Peyer's patch (tissue), 4 donors: ENCODE measurements around the gene PARD3B. TPM values are rescaled to one million over a fixed set of nuclear protein-coding genes. Genes with fewer than 3 reads are reported as not detected.
"Not testable (repeated sequence)": the region's sequence is repeated elsewhere in the genome, so short reads cannot be mapped to it uniquely, and the experiment has no call there.

Source experiments
- DNase-seq, 3 donors: peaks; one replicate each; pipeline ENCODE4 v3.0.0-alpha.2; 2017 to 2019
- H3K27ac ChIP-seq, 4 donors: fragments of 200-600 bp; sonication (generic); one replicate each; pipeline ENCODE4 v1.5.1; 2016 to 2019
- H3K27me3 ChIP-seq, 2 donors: fragments of 200-600 bp; sonication (generic); one replicate each; pipeline ENCODE4 v1.5.1; 2019
- H3K36me3 ChIP-seq, 3 donors: fragments of 200-600 bp; sonication (generic); one replicate each; pipeline ENCODE4 v1.5.1; 2016 to 2019
- H3K4me1 ChIP-seq, 4 donors: fragments of 200-600 bp; sonication (generic); one replicate each; pipeline ENCODE4 v1.5.1; 2016 to 2019
- H3K4me3 ChIP-seq, 4 donors: fragments of 200-600 bp; sonication (generic); 1 replicate in 3 of 4; 2 replicates in 1 of 4; pipeline ENCODE4 v1.5.1; 2016 to 2019; ENCODE audit warnings: mild to moderate bottlenecking in 1 of 4
- H3K9me3 ChIP-seq, 4 donors: fragments of 200-600 bp; sonication (generic); one replicate each; pipeline ENCODE4 v1.5.1; 2016 to 2019; ENCODE audit warnings: mild to moderate bottlenecking in 1 of 4
- CTCF ChIP-seq, 6 experiments: fragments of 450-650 bp in 4 of 6; fragments of 200-600 bp in 2 of 6; sonication (generic) in 1 of 6; IDR thresholded peaks; one replicate each; pipeline ENCODE4 v1.5.1; 2017 to 2019; ENCODE audit warnings: antibody characterized with exemption in 6 of 6, mild to moderate bottlenecking in 3 of 6, moderate library complexity in 1 of 6
- POLR2A ChIP-seq, 2 donors: fragments of 450-650 bp; IDR thresholded peaks; one replicate each; pipeline ENCODE4 v1.5.1; 2017; ENCODE audit warnings: antibody characterized with exemption in 2 of 2, mild to moderate bottlenecking in 2 of 2, moderate library complexity in 2 of 2
- total RNA-seq, 4 donors: library from RNA; depleted of rRNA; stranded (reverse); fragments of >200 nt; gene quantifications; one replicate each; pipeline ENCODE4 v1.1.0, GENCODE V29; 2016

The PARD3B gene
- total RNA-seq, 4 donors from 2014 or later, result 19.6 to 52.0 (median 40.6) TPM

GRCh38 chr2:205481861-205482260, 936.6 kb downstream of the PARD3B start:
- H3K9me3 ChIP-seq, result no peaks in the 10 kb centered on the region
- peaks cover 0 to 7% (median 0%) of the 10 kb centered on the region in 4 donors for H3K4me1 ChIP-seq
- TF ChIP-seq CTCF (IDR thresholded peaks at IDR 0.05), result no peak
- TF ChIP-seq POLR2A (IDR thresholded peaks at IDR 0.05), result no peak
- DNase-seq, result no peak
- no peaks in the 10 kb centered on the region for H3K36me3 ChIP-seq
- no peak overlapping the region for H3K4me3 ChIP-seq
- no peaks in the 10 kb centered on the region for H3K27me3 ChIP-seq
- no peak overlapping the region for H3K27ac ChIP-seq

- Histone ChIP-seq H3K27me3 (no peaks in the 10 kb centered on the region), H3K4me1 (peaks cover 0 to 3% (median 0%) of the 10 kb centered on the region in 4 donors), H3K4me3 (no peak overlapping the region), H3K27ac (no peak overlapping the region), H3K9me3 (no peaks in the 10 kb centered on the region), H3K36me3 (no peaks in the 10 kb centered on the region)
- TF ChIP-seq POLR2A (IDR thresholded peaks at IDR 0.05) (no peak), CTCF (IDR thresholded peaks at IDR 0.05) (no peak)
- no peak for DNase-seq
Observed at GRCh38 chr2:205482399-205483081, 937.3 kb downstream of the PARD3B start.

- H3K4me1 ChIP-seq, result no peaks in the 10 kb centered on the region
- no peak overlapping the region for H3K27ac ChIP-seq
- no peaks in the 10 kb centered on the region for H3K27me3 ChIP-seq
- no peak for DNase-seq
- H3K36me3 ChIP-seq, result no peaks in the 10 kb centered on the region
- H3K9me3 ChIP-seq, result no peaks in the 10 kb centered on the region
- TF ChIP-seq CTCF (IDR thresholded peaks at IDR 0.05) (no peak), POLR2A (IDR thresholded peaks at IDR 0.05) (no peak)
- no peak overlapping the region for H3K4me3 ChIP-seq
Observed at GRCh38 chr2:205483095-205483494, 937.8 kb downstream of the PARD3B start.

DNA sequence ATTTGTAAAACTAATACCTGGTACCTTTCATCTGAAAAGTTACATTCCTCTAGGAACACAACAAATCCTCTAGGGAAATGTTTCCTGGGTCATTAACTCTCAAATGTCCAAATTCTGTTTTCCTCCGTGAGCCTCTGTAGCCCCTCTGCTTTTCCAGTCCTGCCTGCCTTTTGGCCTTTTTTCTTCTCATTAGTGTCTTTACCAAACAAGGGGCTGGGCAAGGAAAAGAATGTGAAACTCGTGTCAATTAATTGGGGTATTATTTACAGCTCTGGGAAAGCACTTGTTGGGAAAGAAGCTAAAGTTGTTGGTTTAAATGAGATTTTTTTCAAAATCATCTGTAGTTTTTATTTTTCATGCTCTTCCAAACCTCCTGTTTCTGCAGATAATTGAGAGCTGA, 938.9 kb downstream of the PARD3B start:
- no peak overlapping the region for H3K4me3 ChIP-seq
- no peak for DNase-seq
- no peaks in the 10 kb centered on the region for H3K9me3 ChIP-seq
- H3K27ac ChIP-seq, result no peak overlapping the region
- no peaks in the 10 kb centered on the region for H3K27me3 ChIP-seq
- no peaks in the 10 kb centered on the region for H3K36me3 ChIP-seq
- TF ChIP-seq CTCF (IDR thresholded peaks at IDR 0.05) (no peak), POLR2A (IDR thresholded peaks at IDR 0.05) (no peak)
- no peaks in the 10 kb centered on the region for H3K4me1 ChIP-seq

DNA sequence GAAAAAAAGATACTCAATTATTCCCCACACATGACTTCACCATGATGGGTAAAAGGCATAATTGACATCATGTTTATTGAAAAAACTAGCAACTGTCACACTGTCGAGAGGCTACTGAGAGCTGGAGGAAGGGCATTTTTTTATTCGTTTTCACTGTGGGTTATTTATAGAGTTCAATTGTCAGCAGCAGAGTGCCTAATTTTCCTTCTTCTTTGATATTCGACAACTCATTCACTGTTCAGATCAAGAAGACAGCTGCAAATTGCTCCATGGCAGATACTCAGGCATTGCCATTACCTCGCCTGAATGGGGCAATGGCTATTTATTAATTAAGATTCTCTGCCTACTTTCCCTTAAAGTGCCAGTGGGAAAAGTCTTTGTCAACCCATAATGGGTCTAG, 939.5 kb downstream of the PARD3B start:
- no peak for DNase-seq
- no peak overlapping the region for H3K4me3 ChIP-seq
- TF ChIP-seq CTCF (IDR thresholded peaks at IDR 0.05) (no peak), POLR2A (IDR thresholded peaks at IDR 0.05) (no peak)
- no peak overlapping the region for H3K27ac ChIP-seq
- H3K36me3 ChIP-seq, result no peaks in the 10 kb centered on the region
- no peaks in the 10 kb centered on the region for H3K9me3 ChIP-seq
- H3K4me1 ChIP-seq, result no peaks in the 10 kb centered on the region
- H3K27me3 ChIP-seq, result no peaks in the 10 kb centered on the region

DNA sequence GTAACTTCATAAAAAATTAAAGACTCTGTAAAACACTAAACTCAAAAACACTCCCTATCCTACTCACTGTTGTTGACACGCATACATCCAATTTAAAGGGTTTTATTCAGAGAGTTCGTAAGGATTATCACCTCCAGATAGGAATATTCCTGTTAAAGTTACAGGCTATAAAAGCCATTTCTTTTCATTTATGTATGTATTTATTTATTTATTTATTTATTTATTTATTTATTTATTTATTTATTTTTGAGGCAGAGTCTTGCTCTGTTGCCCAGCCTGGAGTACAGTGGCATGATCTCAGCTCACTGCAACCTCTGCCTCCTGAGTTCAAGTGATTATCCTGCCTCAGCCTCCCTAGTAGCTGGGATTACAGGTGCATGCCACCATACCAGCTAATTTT, 948.3 kb downstream of the PARD3B start:
- H3K27ac ChIP-seq, H3K36me3 ChIP-seq, H3K4me3 ChIP-seq, H3K27me3 ChIP-seq, H3K9me3 ChIP-seq, DNase-seq, H3K4me1 ChIP-seq: not testable (repeated sequence)
